ENCODE data around the gene AKAIN1. TPM values are rescaled to one million over a fixed set of nuclear protein-coding genes. Genes with fewer than 3 reads are reported as not detected.

AKAIN1 gene
- total and polyA plus RNA-seq, 3 donors from 2014 or later, result not detected

- Histone ChIP-seq H3K9me3 (no peaks in the 10 kb centered on the region), H3K27ac (no peak overlapping the region), H3K4me1 (no peaks in the 10 kb centered on the region), H3K4me3 (no peak overlapping the region), H3K27me3 (no peaks in the 10 kb centered on the region), H3K36me3 (ENCODE audit: low read depth, missing control alignments) (no peaks in the 10 kb centered on the region)
- intact Hi-C loops (cut with DNase I; ENCODE audit: low total_unique reads), result no loop called here
- DNase-seq, result no peak
- TF ChIP-seq CTCF (IDR thresholded peaks at IDR 0.05), result no peak
- TF ChIP-seq POLR2A (IDR thresholded peaks at IDR 0.05), result no peak
- 12 to 44% methylated on average over 2 of the region's 2 CpGs for WGBS, 2 donors
Observed at GRCh38 chr18:5107988-5108387, 89.1 kb downstream of the AKAIN1 start.

GRCh38 chr18:5106730-5107129 lies 90.3 kb downstream of the AKAIN1 start:
- H3K27me3 ChIP-seq, result no peaks in the 10 kb centered on the region
- intact Hi-C loops (cut with DNase I; ENCODE audit: low total_unique reads), result no loop called here
- no peak for TF ChIP-seq CTCF (IDR thresholded peaks at IDR 0.05)
- no peak for TF ChIP-seq POLR2A (IDR thresholded peaks at IDR 0.05)
- DNase-seq, result no peak
- H3K27ac ChIP-seq, result no peak overlapping the region
- H3K4me1 ChIP-seq, result no peaks in the 10 kb centered on the region
- H3K9me3 ChIP-seq, result no peaks in the 10 kb centered on the region
- WGBS, 2 donors, result 63 to 73% methylated on average over 1 of the region's 1 CpG
- H3K4me3 ChIP-seq, result no peak overlapping the region
- no peaks in the 10 kb centered on the region for H3K36me3 ChIP-seq (ENCODE audit: low read depth, missing control alignments)

GRCh38 chr18:5104246-5104645 lies 92.8 kb downstream of the AKAIN1 start:
- Histone ChIP-seq H3K27me3 (no peaks in the 10 kb centered on the region), H3K4me3 (no peak overlapping the region), H3K4me1 (no peaks in the 10 kb centered on the region), H3K9me3 (no peaks in the 10 kb centered on the region), H3K36me3 (ENCODE audit: low read depth, missing control alignments) (no peaks in the 10 kb centered on the region), H3K27ac (no peak overlapping the region)
- no peak for DNase-seq
- TF ChIP-seq CTCF (IDR thresholded peaks at IDR 0.05) (no peak), POLR2A (IDR thresholded peaks at IDR 0.05) (no peak)
- intact Hi-C loops (cut with DNase I; ENCODE audit: low total_unique reads), result no loop called here
- WGBS, 2 donors, result 64 to 73% methylated on average over 3 of the region's 3 CpGs

- no peaks in the 10 kb centered on the region for H3K36me3 ChIP-seq (ENCODE audit: low read depth, missing control alignments)
- intact Hi-C loops (cut with DNase I; ENCODE audit: low total_unique reads), result no loop called here
- 35 to 44% methylated on average over 2 of the region's 2 CpGs for WGBS, 2 donors
Observed at GRCh38 chr18:5103693-5104092, 93.4 kb downstream of the AKAIN1 start.

More at GRCh38 chr18:5103693-5104092, 93.4 kb downstream of the AKAIN1 start:
- DNase-seq, result no peak
- Histone ChIP-seq H3K9me3 (no peaks in the 10 kb centered on the region), H3K4me1 (no peaks in the 10 kb centered on the region), H3K4me3 (no peak overlapping the region), H3K27ac (no peak overlapping the region), H3K27me3 (no peaks in the 10 kb centered on the region)
- no peak for TF ChIP-seq POLR2A (IDR thresholded peaks at IDR 0.05)
- no peak for TF ChIP-seq CTCF (IDR thresholded peaks at IDR 0.05)

Data from testis (tissue), 3 donors.